SK-N-SH (cell line): ENCODE results near the gene SH3RF1.

Experiments used
- CTCF ChIP-seq: fragments of 200-600 bp; sonication (generic); IDR thresholded peaks from 2 replicates; pipeline ENCODE4 v1.6.1; 2017; ENCODE audit warnings: antibody characterized with exemption, mild to moderate bottlenecking, moderate library complexity
- EP300 ChIP-seq, 2 experiments: IDR thresholded peaks; 2 replicates each; pipeline versions ENCODE4 v1.4.0 to v1.6.1; 2012; ENCODE audit warnings: borderline replicate concordance in 1 of 2, low read depth in 1 of 2, low read length in 1 of 2
- JUND ChIP-seq: IDR thresholded peaks from 2 replicates; pipeline ENCODE4 v1.4.0; 2012
- RCOR1 ChIP-seq: fragments of 150-350 bp; IDR thresholded peaks from 2 replicates; pipeline ENCODE4 v1.6.1; 2017; ENCODE audit warnings: antibody characterized with exemption, low read length
- RFX5 ChIP-seq: IDR thresholded peaks from 2 replicates; pipeline ENCODE4 v1.6.1; 2012; ENCODE audit warnings: mild to moderate bottlenecking, improper control_type of control experiment, low read length
- SMC3 ChIP-seq: IDR thresholded peaks from 2 replicates; pipeline ENCODE4 v1.6.1; 2012; ENCODE audit warnings: low read depth, low read length, improper control_type of control experiment
- TAF1 ChIP-seq: IDR thresholded peaks from 2 replicates; pipeline ENCODE4 v1.6.1; 2012; ENCODE audit warnings: low read depth, mild to moderate bottlenecking, low read length, moderate library complexity, borderline replicate concordance

GRCh38 chr4:169120624-169121023 is 150.1 kb downstream of the SH3RF1 start:
- no peak for TF ChIP-seq CTCF
- no peak for TF ChIP-seq EP300 (IDR thresholded peaks at IDR 0.05; ENCODE audit: borderline replicate concordance in 1 of 2, low read depth in 1 of 2, low read length in 1 of 2)
- no peak for TF ChIP-seq TAF1
- TF ChIP-seq RFX5: no peak
- no peak for TF ChIP-seq JUND
- TF ChIP-seq RCOR1: no peak
- TF ChIP-seq SMC3: no peak
